Mesothelial cell of epicardium (in vitro differentiated cells): Measurements from ENCODE around the gene FRMPD1. TPM values are rescaled to one million over a fixed set of nuclear protein-coding genes. Genes with fewer than 3 reads are reported as not detected.

Experiments used
- DNase-seq, 2 experiments: peaks; one replicate each; pipeline ENCODE4 v3.0.0; 2021; ENCODE audit warnings: low spot score in 2 of 2; ENCODE audit not compliant: unreplicated experiment in 2 of 2
- H3K27ac Mint-ChIP-seq: 2 replicates; pipeline ENCODE4 v1.8.0; 2021; ENCODE audit warnings: mixed read lengths
- H3K27me3 Mint-ChIP-seq: 2 replicates; pipeline ENCODE4 v1.8.0; 2021; ENCODE audit warnings: low read depth, mixed read lengths
- H3K36me3 Mint-ChIP-seq: 2 replicates; pipeline ENCODE4 v1.8.0; 2021; ENCODE audit warnings: mixed read lengths
- H3K4me1 Mint-ChIP-seq: 2 replicates; pipeline ENCODE4 v1.8.0; 2021; ENCODE audit warnings: mixed read lengths
- H3K4me3 Mint-ChIP-seq: 2 replicates; pipeline ENCODE4 v1.8.0; 2021; ENCODE audit warnings: mild to moderate bottlenecking, moderate library complexity, mixed read lengths
- H3K9me3 Mint-ChIP-seq: 2 replicates; pipeline ENCODE4 v1.8.0; 2021; ENCODE audit warnings: mixed read lengths
- total RNA-seq: library from RNA; stranded (reverse); gene quantifications from 3 replicates; pipeline ENCODE4 v1.2.1, GENCODE V29; 2021
- TF ChIP-seq, protein P1 (sequence below): fragments of 200-600 bp; sonication (generic); IDR thresholded peaks from one replicate; pipeline ENCODE4 v1.5.0; 2021; ENCODE audit warnings: antibody characterized with exemption; ENCODE audit not compliant: unreplicated experiment

Gene FRMPD1
- total RNA-seq, 1 donor from 2014 or later: 0.45 TPM

DNA sequence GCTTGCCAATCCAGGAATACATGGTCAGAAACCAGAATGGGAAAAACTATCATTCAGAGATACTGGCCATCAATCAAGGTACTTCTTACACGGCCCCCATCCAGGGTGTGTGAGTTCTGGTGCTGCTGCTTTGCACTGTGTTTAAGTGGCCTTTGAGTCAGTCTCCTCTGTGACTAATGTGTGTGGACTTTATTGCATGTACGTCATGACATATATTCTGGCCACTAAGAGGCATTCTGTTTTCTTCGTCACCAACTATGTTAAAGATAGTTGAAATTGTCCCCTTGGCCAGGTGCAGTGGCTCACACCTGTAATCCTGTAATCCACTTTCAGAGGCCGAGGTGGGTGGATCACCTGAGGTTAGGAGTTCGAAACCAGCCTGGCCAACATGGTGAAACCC lies 125.6 kb downstream of the FRMPD1 start:
- Mint-ChIP-seq H3K4me3 (no peak overlapping the region), H3K4me1 (no peaks in the 10 kb centered on the region), H3K36me3 (peaks cover 34% of the 10 kb centered on the region), H3K27ac (no peak overlapping the region), H3K27me3 (no peaks in the 10 kb centered on the region), H3K9me3 (no peaks in the 10 kb centered on the region)
- TF ChIP-seq, protein P1, sequence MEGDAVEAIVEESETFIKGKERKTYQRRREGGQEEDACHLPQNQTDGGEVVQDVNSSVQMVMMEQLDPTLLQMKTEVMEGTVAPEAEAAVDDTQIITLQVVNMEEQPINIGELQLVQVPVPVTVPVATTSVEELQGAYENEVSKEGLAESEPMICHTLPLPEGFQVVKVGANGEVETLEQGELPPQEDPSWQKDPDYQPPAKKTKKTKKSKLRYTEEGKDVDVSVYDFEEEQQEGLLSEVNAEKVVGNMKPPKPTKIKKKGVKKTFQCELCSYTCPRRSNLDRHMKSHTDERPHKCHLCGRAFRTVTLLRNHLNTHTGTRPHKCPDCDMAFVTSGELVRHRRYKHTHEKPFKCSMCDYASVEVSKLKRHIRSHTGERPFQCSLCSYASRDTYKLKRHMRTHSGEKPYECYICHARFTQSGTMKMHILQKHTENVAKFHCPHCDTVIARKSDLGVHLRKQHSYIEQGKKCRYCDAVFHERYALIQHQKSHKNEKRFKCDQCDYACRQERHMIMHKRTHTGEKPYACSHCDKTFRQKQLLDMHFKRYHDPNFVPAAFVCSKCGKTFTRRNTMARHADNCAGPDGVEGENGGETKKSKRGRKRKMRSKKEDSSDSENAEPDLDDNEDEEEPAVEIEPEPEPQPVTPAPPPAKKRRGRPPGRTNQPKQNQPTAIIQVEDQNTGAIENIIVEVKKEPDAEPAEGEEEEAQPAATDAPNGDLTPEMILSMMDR: no peak
- DNase-seq: no peak

DNA sequence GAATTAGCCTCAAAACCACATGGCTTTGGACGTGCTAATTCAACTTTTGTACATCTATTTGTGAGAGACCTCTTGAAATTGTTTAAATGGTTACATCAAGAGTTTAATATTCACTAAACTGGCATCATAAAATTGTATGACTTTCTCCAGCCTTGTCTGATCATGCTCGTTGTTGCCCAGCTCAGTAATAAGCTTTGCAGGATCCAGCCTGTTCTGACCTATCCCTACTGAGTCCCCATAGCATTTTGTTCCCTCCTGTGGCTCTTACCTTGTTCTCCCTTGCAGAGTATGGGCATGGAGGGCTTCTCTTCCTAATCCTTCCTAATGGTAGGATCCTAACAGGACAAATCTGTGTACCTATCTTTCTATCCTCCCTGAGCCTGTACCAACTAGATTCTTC lies 127.8 kb downstream of the FRMPD1 start:
- no peaks in the 10 kb centered on the region for H3K9me3 Mint-ChIP-seq
- H3K36me3 Mint-ChIP-seq: peaks cover 35% of the 10 kb centered on the region
- peaks cover 6% of the 10 kb centered on the region for H3K4me1 Mint-ChIP-seq
- no peak overlapping the region for H3K27ac Mint-ChIP-seq
- no peak for DNase-seq
- H3K4me3 Mint-ChIP-seq: no peak overlapping the region
- H3K27me3 Mint-ChIP-seq: no peaks in the 10 kb centered on the region
- TF ChIP-seq, protein P1: no peak

DNA sequence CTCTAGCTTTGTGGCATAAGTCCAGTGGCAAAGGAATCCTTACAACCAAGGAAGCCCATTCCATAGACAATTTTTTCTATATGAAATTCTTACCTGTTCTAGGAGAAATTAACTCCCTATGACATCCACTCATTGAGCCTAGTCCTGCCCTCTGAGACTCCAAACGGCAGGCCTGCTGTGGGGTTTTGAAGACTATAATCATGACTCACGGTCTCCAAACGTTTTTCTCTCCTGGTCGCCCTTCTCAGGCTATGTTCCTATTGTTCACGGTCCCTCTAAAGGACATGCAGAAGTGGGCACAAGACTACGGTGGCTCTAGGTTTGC lies 133.5 kb downstream of the FRMPD1 start:
- DNase-seq: no peak
- H3K27ac Mint-ChIP-seq: peak overlapping the region; percentile 98
- no peaks in the 10 kb centered on the region for H3K9me3 Mint-ChIP-seq
- peaks cover 19% of the 10 kb centered on the region for H3K4me1 Mint-ChIP-seq
- peaks cover 12% of the 10 kb centered on the region for H3K36me3 Mint-ChIP-seq
- TF ChIP-seq, protein P1: no peak
- peak overlapping the region; percentile 98 for H3K4me3 Mint-ChIP-seq
- H3K27me3 Mint-ChIP-seq: no peaks in the 10 kb centered on the region

DNA sequence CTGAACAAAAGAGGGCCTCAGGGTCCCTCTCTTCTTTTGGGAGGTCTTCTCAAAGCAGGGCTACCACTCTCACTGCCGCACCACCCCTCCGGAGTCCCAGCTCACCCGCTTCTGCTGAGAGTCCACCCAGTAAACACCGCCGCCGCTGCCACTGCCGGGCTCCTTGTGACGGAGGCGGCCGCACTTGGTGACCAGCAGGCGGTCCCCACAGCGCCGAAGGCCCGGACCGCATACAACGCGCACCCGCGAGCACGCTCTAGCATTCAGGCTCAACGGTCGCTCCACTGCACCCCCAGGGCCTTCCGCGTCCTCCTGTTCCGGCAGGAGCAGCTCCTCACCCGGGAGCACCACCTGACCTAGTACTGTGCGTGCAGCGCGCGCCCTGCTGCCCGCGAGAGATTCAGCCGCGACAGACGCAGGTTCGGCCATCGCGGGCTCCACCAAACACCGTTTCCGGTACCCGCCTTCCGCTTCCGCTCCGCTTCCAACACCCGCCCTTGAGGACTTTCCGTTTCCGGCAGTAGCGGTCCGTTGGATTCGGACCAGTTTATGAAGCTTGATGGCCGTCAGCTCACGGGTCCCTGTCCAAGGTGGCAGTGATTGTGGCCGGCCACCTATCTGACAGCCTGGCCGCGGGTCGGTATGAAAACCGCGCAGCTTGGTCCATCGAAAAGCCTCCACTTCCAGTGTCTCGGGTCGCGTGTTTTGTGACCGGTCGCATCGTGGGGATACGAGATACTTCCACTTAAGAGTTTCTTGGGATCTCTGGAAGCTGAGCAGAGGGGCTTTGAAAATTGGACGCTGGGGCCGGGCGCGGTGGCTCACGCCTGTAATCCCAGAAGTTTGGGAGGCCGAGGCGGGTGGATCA lies 134.1 kb downstream of the FRMPD1 start, which contains the start of gene EXOSC3:
Gene EXOSC3, minus strand, starts transcription at position 449 of the 868 bp plus-strand sequence. Its CDS starts 20 bp downstream, at position 429.
- Mint-ChIP-seq H3K27me3 (no peaks in the 10 kb centered on the region), H3K9me3 (no peaks in the 10 kb centered on the region), H3K4me3 (peak within 1 kb of the TSS; percentile 98), H3K36me3 (peaks cover 12% of the 10 kb centered on the region), H3K4me1 (peaks cover 19% of the 10 kb centered on the region), H3K27ac (peak within 1 kb of the TSS; percentile 98)
- TF ChIP-seq, protein P1: no peak
- peak; percentile 64 to 82 for DNase-seq

DNA sequence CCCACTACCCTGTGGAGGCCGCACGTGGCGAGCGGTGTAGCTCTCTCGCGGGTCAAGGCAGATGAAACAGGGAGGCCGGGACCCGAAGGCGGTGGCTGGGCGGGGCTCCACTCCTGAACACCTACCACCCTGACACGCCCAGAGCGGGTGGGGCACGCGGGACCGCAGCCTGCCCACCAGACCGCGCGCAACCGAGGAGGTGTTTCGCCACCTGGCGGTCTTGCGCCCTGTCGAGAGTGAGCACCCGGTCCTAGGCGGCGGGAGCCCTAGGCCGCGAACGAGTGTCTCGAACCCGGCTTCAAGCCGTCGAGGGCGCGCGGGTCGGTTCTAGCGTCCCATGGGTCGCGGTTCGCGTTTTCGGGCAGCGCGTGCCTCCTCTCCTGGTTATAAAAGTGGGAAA lies 136.3 kb downstream of the FRMPD1 start:
- H3K36me3 Mint-ChIP-seq: peaks cover 8% of the 10 kb centered on the region
- H3K9me3 Mint-ChIP-seq: no peaks in the 10 kb centered on the region
- H3K4me3 Mint-ChIP-seq: no peak overlapping the region
- peaks cover 19% of the 10 kb centered on the region for H3K4me1 Mint-ChIP-seq
- no peak for DNase-seq
- H3K27ac Mint-ChIP-seq: no peak overlapping the region
- H3K27me3 Mint-ChIP-seq: no peaks in the 10 kb centered on the region
- TF ChIP-seq, protein P1: no peak
